Kidney tubule cell (primary cell): Measurements from ENCODE around the gene CYTH4.

Source experiments
- DNase-seq: peaks from one replicate; pipeline ENCODE4 v3.0.0-alpha.2; 2018; ENCODE audit warnings: low spot score

CYTH4 gene

GRCh38 chr22:37270928-37271650, 11.2 kb upstream of the CYTH4 start:
- DNase-seq = no peak

DNA sequence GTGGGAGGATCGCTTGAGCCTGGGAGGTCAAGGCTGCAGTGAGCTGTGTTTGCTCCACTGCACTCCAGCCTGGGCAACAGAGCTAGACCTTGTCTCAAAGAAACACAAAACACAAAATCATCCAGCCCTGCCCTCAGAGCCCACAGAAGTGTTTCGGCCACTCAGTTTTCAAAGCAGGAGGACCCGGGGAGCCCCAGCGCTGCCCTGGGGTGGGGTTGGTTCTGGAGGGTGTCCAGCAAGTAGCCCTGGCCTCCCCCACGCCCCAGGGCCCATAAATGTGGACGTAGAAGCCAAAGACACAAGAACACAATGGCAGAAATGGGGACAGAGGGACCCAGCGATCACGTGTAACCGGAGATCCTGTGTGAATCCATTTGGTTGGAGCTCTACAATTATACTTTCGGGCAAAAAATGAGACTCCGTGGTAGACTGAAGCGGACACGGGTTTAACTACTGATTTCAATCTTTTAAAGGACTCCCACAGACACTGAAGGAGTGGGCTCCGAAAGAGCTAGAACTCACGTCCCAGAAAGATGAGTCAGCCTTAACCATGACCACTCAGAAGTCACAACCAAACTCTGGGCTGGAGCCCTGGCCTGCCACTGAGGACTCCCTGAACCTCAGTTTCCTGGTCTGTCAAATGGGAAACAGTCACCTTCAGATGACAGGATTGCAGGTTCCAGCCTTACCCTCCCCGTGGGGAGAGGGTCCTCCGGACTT, 9.0 kb upstream of the CYTH4 start:
- DNase-seq = peak; percentile 56

DNA sequence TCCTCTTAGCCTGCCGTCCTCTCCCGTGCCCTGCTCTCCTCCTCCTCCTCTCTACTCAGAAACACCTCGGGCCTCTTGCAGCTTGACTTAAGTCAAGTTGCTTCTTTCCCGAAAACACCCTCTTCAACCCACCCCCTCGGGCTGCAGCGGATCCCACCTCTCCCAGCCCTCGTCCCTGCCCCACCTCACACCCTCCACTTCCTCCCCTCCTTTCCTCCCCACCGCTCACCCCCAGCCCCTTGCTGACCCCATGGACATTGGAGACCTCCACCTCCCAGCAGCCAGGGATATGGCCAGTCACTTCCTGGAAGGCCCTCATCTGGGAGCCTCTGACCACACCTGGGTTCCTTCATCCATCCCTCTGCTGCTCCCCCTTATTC, 8.5 kb upstream of the CYTH4 start:
- no peak for DNase-seq

DNA sequence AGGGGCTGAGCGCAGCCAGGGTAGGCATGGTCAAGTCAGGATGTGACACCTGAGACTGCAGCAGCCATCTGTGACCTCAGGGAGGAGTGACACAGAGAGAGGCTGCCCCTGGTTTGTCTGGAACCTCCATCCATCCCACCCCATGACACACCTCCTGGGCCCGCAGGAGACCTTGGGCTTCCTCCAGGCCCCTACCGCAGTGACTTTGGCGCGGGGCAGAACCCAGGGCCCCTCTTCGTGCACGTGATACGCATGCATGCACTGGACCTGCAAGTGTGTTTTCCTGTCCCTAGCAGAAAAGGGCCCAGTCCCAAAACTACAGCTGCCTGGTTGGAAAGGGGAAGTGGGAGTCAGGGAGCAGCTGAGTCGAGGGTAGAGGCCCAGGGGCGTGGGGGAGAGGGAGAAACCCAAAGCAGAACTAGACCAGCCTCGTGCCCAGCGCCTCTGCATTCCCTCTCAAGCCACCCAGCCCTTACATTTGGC, 7.9 kb upstream of the CYTH4 start:
- DNase-seq = no peak

- no peak for DNase-seq
These were observed 7.2 kb upstream of the CYTH4 start for GRCh38 chr22:37275134-37275533.

GRCh38 chr22:37275622-37276021, 6.7 kb upstream of the CYTH4 start:
- DNase-seq = no peak

DNA sequence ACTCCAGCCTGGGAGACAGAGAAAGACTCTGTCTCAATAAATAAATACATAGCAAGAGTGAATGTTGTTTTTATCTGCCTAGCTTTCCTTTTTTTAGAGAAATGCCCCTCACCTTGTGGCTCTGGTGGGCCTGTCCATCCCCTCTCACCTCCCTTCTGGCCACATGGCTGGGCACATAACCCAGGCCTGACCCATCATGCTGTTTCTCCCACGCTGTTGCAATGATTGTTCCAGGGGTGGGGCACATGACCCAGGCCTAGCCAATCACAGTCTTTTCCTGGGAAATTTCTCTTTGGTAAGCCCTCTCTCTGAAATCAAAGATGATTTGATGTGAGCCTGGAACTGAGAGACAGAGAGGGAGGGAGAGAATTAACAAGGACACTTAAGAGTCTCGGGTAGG, 5.5 kb upstream of the CYTH4 start:
- DNase-seq = no peak

DNA sequence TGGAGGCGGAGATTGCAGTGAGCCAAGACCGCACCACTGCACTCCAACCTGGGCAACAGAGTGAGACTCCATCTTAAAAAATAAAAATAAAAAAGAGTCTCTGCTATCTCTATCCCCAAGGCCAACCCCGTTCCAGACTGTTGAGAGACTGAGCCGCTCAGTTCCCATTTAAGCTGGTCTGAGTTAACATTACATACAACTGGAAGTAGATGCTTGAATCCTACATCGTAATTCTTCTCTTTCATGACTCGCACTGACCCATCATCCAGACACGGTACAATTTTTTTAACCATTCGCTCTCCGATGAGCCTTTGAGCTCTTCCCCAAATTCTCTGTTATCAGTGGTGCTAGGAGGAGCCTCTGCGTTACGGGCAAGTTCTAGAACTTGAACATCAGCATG, 4.9 kb upstream of the CYTH4 start:
- no peak for DNase-seq

DNA sequence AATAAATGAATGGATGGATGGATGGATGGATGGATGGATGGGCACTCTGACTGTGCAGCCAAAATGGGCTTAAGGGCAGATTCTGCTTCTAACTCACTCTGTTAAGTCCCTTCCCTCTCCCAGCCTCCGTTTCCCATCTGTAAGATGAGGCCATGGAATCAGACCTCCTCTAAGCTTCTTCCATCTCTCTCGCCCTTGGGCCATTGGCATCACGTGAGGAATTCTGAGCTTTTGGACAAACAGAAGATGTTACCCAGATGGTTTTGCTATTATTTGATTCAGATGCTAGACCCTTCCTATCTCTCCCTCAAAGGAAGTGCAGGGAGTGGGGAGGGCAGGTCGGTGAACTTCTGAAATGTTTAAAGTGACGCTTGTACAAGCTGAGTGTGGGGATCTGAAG, 4.0 kb upstream of the CYTH4 start:
- no peak for DNase-seq

DNA sequence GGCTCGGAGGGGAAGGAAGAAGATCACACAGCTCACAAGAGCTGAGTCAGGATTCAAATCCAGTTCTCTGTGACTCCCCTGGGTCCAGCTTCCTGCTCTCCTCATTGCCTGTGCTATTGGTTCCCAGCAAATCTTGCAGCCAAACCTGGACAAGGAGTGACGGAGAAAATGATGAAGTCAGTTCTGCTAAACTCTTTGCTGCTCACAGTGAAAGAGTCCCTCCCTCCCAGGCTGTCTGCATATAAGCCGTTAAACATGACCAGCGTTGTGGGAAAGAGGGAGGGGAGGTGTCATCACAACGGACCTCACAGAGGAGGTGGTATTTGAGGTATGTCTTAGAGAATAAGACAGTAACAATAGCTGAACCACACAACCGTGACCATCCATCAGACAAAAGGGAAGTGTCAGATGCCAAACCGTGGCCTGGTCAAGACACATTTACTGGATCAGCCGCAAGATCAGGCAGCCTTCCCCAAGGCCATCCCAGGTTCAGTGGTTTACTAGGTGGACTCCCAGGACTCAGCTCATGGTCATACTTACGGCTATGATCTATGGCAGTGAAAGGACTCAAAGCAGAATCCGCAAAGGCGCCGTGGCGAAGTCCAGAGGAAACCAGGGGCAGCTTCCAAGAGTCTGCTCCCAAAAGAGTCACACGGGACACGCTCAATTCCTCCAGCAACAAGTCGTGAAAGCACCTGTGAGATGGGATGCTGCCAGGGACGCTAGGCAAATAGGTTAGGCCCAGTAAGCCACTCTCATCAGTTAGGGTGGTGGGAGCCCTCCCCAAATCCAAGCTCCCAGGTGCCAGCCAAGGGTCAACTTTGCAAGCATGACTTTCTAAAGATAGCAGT, 2.8 kb upstream of the CYTH4 start:
- peak; percentile 86 for DNase-seq

GRCh38 chr22:37280718-37281117, 1.6 kb upstream of the CYTH4 start:
- no peak for DNase-seq

- no peak for DNase-seq
These were observed 1.1 kb upstream of the CYTH4 start for GRCh38 chr22:37281195-37281594.

DNA sequence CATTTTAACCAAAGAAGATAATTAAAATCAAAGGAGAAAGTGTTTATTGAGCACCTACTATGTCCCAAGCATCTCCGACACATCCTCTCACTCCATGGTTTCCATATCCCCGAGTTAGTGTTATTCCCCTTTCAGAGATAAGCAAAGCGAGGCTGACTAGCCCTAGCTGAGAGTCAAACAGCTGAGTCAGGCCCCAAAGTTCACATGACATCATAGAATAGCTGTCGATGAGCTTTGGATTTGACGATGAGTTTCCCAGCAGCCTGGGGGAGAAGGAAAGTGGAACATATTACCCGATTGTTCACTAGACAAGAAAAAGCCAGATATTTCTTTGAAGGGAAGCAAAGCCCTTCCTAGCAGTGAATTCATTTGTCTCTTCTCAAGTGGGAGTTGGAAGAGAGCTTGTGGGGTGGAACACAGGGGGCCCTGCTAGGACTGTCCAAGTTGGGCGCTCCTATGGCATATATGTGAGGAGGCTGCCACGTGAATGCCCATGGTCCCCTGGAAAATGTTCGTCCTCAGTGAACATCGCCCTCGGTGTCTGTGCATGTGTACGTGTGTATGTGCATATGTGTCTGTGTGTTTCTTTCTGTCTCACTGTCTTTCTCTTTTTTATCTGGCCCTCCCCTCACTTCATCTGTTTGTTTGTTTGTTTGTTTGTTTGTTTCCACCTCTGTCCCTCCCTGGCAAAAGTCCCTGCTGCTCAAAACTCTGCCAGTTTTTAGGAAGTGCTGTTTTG, 493 bp upstream of the CYTH4 start:
- no peak for DNase-seq

DNA sequence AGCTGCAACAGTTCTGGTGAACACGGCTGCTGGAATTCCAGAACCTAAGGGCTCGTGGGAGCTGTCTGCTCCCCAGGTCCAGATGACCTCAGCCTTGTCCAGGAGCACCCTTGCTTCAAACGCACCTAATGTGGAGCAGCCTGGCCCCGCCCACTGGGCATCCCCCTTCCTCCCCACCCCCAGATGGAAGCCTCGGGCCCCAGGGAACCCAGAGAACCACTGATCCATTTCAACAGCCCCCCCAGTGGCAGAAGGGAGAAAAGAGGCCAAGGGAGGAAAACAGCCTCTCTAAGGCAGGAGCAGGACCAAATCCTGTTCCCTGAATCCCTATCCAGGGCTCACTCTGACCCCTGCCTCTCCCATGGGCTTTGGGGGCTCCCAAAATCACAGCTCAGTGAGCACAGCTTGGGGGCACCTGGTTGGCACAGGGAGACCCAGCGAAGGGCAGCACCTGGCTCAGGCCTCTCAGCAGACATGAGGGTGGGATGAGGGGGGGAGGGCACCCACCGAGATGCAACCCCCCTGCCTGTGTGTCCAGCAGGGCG, 1.2 kb downstream of the CYTH4 start:
- DNase-seq = no peak

GRCh38 chr22:37284126-37284804, 2.0 kb downstream of the CYTH4 start:
- no peak for DNase-seq

DNA sequence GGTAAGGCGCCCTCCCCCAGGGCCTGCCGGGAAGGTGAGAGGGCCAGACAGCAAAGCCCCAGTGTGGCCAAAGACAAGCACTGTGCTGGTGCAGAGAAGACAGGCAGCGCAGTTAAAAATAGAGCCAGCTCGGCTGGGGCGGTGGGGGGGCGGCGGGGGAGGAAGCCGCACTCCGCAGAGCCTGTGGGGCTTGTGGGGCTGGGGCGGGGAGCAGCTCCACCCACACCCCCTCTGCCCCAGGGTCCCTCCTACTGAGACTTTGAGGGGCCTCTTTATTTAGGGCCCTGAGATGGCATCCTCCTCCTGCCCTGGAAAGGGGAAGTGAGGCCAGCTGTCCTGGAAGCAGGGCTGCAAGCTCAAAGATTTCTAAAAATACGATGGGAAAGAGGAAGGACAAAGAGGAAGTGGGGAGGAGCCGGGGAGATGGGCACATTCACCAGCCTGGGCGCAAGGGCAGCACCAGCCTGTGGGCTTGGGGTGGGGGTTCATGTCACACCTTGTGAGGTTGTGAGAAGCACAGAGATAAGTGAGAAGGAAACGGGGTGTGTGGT, 2.6 kb downstream of the CYTH4 start:
- DNase-seq = no peak

- DNase-seq = no peak
These were observed 3.6 kb downstream of the CYTH4 start for GRCh38 chr22:37285937-37286336.

DNA sequence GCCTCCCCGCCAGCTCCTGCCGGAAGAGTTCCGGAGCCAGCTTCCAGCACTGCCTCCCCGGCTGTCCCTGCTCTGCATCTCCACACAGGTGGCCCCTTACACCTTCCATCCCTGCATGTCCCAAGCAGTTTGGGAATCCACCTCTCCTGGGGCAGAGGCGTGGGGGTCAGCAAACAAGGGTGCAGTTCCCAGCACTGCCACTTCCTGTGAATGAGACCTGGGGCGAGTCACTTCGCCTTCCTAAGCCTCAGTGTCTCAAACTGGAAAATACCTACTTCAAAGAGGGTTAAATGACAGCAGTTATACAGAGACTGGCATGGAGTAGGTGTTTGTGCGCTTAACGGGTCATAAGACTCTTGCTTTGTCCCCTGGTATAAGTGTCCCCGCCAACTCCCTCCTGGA, 5.2 kb downstream of the CYTH4 start:
- DNase-seq = no peak

GRCh38 chr22:37288521-37288920, 6.2 kb downstream of the CYTH4 start:
- DNase-seq = no peak

- DNase-seq = no peak
These were observed 6.9 kb downstream of the CYTH4 start for GRCh38 chr22:37289156-37289735.

- DNase-seq = peak; percentile 38
These were observed 8.4 kb downstream of the CYTH4 start for GRCh38 chr22:37290737-37291136.
